AG04450 (cell line): ENCODE measurements around the gene RNF208. TPM values are rescaled to one million over a fixed set of nuclear protein-coding genes. Genes with fewer than 3 reads are reported as not detected.
"Not testable (repeated sequence)": the region's sequence is repeated elsewhere in the genome, so short reads cannot be mapped to it uniquely, and the experiment has no call there.

Source experiments
- CTCF ChIA-PET: fragments of 300-600, 350-600 bp; formaldehyde crosslinking; extraction: SDS; loops from one replicate; lab custom pipeline; 2022; ENCODE audit warnings: antibody characterized with exemption, inconsistent platforms; lab: Charles Lee
- POLR2A ChIA-PET: fragments of 350-600 bp; formaldehyde crosslinking; extraction: SDS; loops from one replicate; lab custom pipeline; 2021; ENCODE audit warnings: antibody characterized with exemption, inconsistent platforms; lab: Yijun Ruan, JAX
- DNase-seq: peaks from one replicate; pipeline ENCODE4 v3.0.0-alpha.2; 2011; ENCODE audit warnings: low read depth, low spot score
- H3K27ac ChIP-seq: one replicate; pipeline ENCODE4 v1.5.1; 2012; ENCODE audit warnings: low read depth, low read length, control low read depth
- H3K27me3 ChIP-seq: one replicate; pipeline ENCODE4 v1.6.0; 2012; ENCODE audit warnings: low read length; ENCODE audit not compliant: control insufficient read depth, insufficient read depth
- H3K4me3 ChIP-seq: 2 replicates; pipeline ENCODE4 v1.5.1; 2011; ENCODE audit warnings: mild to moderate bottlenecking, low read depth, low read length, control low read depth
- H3K9me3 ChIP-seq: 2 replicates; pipeline ENCODE4 v1.5.1; 2012; ENCODE audit warnings: low read length; ENCODE audit not compliant: control insufficient read depth, insufficient read depth
- polyA plus RNA-seq: library from polyadenylated mRNA; depleted of rRNA; stranded (reverse); fragments of >200 nt; gene quantifications from 2 replicates; pipeline ENCODE4 v1.2.3, GENCODE V29; 2011
- TF ChIP-seq, protein P1 (sequence below): IDR thresholded peaks from 2 replicates; pipeline ENCODE4 v1.5.1; 2011; ENCODE audit warnings: low read depth, low read length, control low read depth, inconsistent platforms

Gene RNF208
- polyA plus RNA-seq, 1 experiment: 0.17 TPM

DNA sequence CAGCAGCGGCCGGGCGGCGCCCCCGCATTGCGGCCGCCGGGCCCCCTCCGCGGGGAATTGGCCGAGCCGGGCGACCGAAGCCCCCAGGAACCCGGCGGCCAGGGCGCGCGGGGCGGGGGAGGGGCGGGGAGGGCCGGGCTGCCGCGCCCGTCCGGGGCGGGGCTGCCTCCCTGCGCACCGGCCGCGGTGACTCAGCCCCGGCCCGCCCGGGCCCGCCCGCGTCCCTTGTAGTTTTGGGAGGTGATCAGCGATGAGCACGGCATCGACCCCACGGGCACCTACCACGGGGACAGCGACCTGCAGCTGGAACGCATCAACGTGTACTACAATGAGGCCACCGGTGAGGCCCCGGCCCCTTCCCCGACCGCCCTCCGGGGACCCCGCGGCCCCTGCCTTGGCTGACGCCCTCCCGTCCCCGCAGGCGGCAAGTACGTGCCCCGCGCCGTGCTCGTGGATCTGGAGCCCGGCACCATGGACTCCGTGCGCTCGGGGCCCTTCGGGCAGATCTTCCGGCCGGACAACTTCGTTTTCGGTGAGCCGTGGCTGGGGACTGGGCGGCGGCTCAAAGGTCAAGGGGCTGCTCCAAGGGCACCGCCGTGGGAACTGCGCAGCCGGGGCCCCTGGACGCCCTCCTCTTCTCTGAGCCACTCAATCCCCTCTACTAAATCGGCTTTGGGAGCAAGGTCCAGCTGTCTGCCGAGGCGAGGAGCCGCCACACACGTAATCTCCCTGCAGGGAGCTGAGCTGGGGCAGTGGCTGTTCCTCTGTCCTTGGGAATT is 19.6 kb upstream of the RNF208 start:
- peak overlapping the region; percentile 39 for H3K27ac ChIP-seq
- TF ChIP-seq, protein P1, sequence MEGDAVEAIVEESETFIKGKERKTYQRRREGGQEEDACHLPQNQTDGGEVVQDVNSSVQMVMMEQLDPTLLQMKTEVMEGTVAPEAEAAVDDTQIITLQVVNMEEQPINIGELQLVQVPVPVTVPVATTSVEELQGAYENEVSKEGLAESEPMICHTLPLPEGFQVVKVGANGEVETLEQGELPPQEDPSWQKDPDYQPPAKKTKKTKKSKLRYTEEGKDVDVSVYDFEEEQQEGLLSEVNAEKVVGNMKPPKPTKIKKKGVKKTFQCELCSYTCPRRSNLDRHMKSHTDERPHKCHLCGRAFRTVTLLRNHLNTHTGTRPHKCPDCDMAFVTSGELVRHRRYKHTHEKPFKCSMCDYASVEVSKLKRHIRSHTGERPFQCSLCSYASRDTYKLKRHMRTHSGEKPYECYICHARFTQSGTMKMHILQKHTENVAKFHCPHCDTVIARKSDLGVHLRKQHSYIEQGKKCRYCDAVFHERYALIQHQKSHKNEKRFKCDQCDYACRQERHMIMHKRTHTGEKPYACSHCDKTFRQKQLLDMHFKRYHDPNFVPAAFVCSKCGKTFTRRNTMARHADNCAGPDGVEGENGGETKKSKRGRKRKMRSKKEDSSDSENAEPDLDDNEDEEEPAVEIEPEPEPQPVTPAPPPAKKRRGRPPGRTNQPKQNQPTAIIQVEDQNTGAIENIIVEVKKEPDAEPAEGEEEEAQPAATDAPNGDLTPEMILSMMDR: no peak
- CTCF ChIA-PET: interaction anchor here (1.0 kb wide), 1 partner anchor 212 kb away, joined by 3 read pairs; no protein-coding TSS in a partner anchor
- H3K27me3 ChIP-seq: no peaks in the 10 kb centered on the region
- no peak for DNase-seq
- peak overlapping the region; percentile 82 for H3K4me3 ChIP-seq
- POLR2A ChIA-PET: interaction anchor here (0.7 to 5.7 kb wide), 19 partner anchors 12 to 197 kb away, joined by 3 to 146 read pairs (median 6); partner anchors contain the start of genes CYSRT1, MAN1B1, NELFB and NRARP
- H3K9me3 ChIP-seq: no peaks in the 10 kb centered on the region; the same call in 1 of the 2 replicates

DNA sequence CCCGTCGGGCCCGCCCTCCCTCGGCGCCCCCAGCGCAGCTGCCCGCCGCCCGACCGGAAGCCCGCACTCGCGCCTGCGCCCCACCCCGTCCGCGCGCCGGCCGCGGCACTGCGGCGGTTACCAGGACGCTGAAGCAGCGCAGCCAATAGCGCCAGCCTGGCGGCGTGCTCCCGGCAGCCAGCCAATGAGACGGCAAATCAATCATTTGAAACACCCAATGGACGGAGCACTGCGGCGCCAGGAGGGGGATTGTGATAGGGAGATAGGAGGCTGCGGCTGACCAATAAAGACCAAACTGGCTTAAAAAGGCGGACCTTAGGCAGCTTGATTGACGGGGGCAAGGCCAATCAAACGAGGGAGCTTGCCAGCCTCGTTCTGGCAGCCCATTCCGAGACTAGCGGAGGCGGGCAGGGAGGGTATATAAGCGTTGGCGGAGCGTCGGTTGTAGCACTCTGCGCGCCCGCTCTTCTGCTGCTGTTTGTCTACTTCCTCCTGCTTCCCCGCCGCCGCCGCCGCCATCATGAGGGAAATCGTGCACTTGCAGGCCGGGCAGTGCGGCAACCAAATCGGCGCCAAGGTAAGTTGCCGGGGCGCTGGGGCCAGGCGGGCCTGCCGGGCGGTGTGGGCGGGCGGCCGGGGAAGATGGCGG is 18.9 kb upstream of the RNF208 start, which contains the start of gene TUBB4B:
TSS of gene TUBB4B (plus strand) at position 447 of the 649 bp plus-strand sequence. CDS start at position 521, 74 bp downstream.
- ChIA-PET POLR2A (interaction anchor here (0.5 to 5.7 kb wide), 46 partner anchors 11 to 1131 kb away, joined by 3 to 146 read pairs (median 4); partner anchors contain the start of genes ANAPC2, CYSRT1, EXD3 and MAN1B1), CTCF (interaction anchor here (1.0 kb wide), 1 partner anchor 212 kb away, joined by 3 read pairs; no protein-coding TSS in a partner anchor)
- H3K9me3 ChIP-seq: no peaks in the 10 kb centered on the region; the same call in 1 of the 2 replicates
- peak within 1 kb of the TSS; percentile 83 for H3K27ac ChIP-seq
- DNase-seq: peak; percentile 100
- H3K27me3 ChIP-seq: no peaks in the 10 kb centered on the region
- TF ChIP-seq, protein P1: no peak
- H3K4me3 ChIP-seq: peak within 1 kb of the TSS; percentile 82

DNA sequence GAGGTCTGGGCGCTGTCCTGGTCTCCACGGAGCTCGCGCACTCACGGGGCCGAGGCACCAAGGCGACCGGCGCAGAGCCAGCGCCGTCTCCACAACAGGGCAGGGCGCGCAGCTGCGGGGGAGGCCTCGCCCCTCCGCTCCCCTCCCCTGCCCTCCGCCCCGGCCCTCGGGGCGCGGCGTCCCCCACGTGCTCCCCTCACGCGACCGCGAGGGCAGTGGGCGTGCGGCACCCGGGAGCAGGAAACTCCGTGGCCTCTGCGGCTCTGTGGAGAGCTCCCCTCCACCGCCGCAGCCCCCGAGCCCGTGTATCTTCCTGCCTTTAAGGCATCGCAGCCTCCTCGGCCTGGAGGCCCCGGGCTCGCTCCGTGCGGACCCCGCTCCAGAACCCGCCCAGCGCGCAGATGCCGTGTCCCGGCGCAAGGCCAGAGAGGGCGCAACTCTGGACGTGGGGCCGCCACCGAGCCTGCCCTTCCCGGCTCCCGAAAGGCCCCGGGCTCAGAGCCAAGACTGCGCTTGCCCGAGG is 18.3 kb upstream of the RNF208 start:
- no peak for DNase-seq

DNA sequence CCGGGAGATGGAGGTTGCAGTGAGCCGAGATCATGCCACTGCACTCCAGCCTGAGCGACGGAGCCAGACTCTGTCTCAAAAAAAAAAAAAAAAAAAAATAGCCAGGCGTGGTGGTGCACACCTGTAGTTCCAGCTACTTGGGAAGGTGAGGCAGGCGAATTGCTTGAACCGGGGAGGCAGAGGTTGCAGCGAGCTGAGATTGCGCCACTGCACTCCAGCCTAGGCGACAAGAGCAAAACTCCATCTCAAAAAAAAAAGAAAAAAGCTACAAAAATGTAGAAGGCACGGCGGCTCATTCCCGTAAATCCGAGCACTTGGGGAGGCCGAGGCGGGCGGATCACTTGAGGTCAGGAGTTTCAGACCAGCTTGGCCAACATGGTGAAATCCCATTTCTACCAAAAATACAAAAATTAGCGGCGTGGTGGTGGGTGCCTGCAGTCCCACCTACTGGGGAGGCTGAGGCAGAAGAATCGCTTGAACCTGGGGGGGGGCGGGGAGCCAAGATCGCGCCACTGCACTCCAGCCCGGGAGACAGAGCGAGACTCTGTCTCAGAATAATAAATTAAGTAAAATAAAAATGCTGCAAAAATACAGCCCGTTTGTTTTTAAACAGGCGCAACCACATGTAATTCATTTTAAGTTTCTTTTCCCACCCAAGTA is 17.6 kb upstream of the RNF208 start:
- H3K27me3 ChIP-seq, DNase-seq, H3K9me3 ChIP-seq: not testable (repeated sequence)
- Histone ChIP-seq H3K27ac (peak overlapping the region; percentile 47), H3K4me3 (peak overlapping the region; percentile 68)
- ChIA-PET POLR2A (interaction anchor here (0.7 to 5.7 kb wide), 12 partner anchors 12 to 110 kb away, joined by 6 to 146 read pairs (median 14); partner anchors contain the start of genes ANAPC2, NELFB, RNF224 and SSNA1), CTCF (interaction anchor here (2.3 kb wide), 1 partner anchor 12 kb away, joined by 8 read pairs; the partner anchor contains the start of gene RNF224)

More for the DNA sequence above, 18.3 kb upstream of the RNF208 start:
- ChIA-PET POLR2A (interaction anchor here (0.5 to 5.7 kb wide), 46 partner anchors 10 to 1131 kb away, joined by 3 to 146 read pairs (median 4); partner anchors contain the start of genes ANAPC2, CYSRT1, EXD3 and MAN1B1), CTCF (interaction anchor here (1.0 to 2.3 kb wide), 2 partner anchors 13 to 211 kb away, joined by 3 to 8 read pairs; partner anchors contain the start of gene RNF224)
- no peaks in the 10 kb centered on the region; the same call in 1 of the 2 replicates for H3K9me3 ChIP-seq
- TF ChIP-seq, protein P1: no peak
- H3K27ac ChIP-seq: peak overlapping the region; percentile 83
- no peaks in the 10 kb centered on the region for H3K27me3 ChIP-seq
- peak overlapping the region; percentile 68 for H3K4me3 ChIP-seq
